Endodermal cell (in vitro differentiated cells): Measurements from ENCODE around the gene AGTPBP1. TPM values are rescaled to one million over a fixed set of nuclear protein-coding genes. Genes with fewer than 3 reads are reported as not detected.

Experiments used
- DNase-seq: peaks from one replicate; pipeline ENCODE4 v3.0.0-alpha.2; 2017
- H3K27ac ChIP-seq: 2 replicates; pipeline ENCODE4 v1.5.1; 2013; ENCODE audit warnings: mild to moderate bottlenecking, low read depth, low read length, moderate library complexity
- H3K27me3 ChIP-seq: 2 replicates; pipeline ENCODE4 v1.6.1; 2013; ENCODE audit warnings: mild to moderate bottlenecking, low read length, moderate library complexity; ENCODE audit not compliant: insufficient read depth, control insufficient read depth, poor library complexity, severe bottlenecking
- H3K36me3 ChIP-seq: 2 replicates; pipeline ENCODE4 v1.7.0; 2013; ENCODE audit warnings: mild to moderate bottlenecking, low read length, moderate library complexity; ENCODE audit not compliant: control insufficient read depth, insufficient read depth
- H3K4me1 ChIP-seq: one replicate; pipeline ENCODE4 v1.7.0; 2013; ENCODE audit warnings: low read length; ENCODE audit not compliant: control insufficient read depth, insufficient read depth
- H3K4me3 ChIP-seq: 2 replicates; pipeline ENCODE4 v1.5.1; 2013; ENCODE audit warnings: mild to moderate bottlenecking, low read length, moderate library complexity
- H3K9ac ChIP-seq: 2 replicates; pipeline ENCODE4 v1.6.1; 2013; ENCODE audit warnings: mild to moderate bottlenecking, low read length, moderate library complexity; ENCODE audit not compliant: poor library complexity, severe bottlenecking; ENCODE audit errors: extremely low read depth
- H3K9me3 ChIP-seq: 2 replicates; pipeline ENCODE4 v1.6.1; 2013; ENCODE audit warnings: mild to moderate bottlenecking, low read length, moderate library complexity; ENCODE audit not compliant: control insufficient read depth
- H3K27ac Mint-ChIP-seq: 2 replicates; pipeline ENCODE4 v1.8.0; 2020; ENCODE audit warnings: mixed read lengths
- H3K27me3 Mint-ChIP-seq: 2 replicates; pipeline ENCODE4 v1.8.0; 2021; ENCODE audit warnings: mild to moderate bottlenecking, mixed read lengths; ENCODE audit not compliant: insufficient read depth
- H3K36me3 Mint-ChIP-seq: 2 replicates; pipeline ENCODE4 v1.8.0; 2020; ENCODE audit warnings: low read depth, mixed read lengths
- H3K4me1 Mint-ChIP-seq: 2 replicates; pipeline ENCODE4 v1.8.0; 2020; ENCODE audit warnings: mixed read lengths
- H3K4me3 Mint-ChIP-seq: 2 replicates; pipeline ENCODE4 v1.8.0; 2020; ENCODE audit warnings: mild to moderate bottlenecking, moderate library complexity, mixed read lengths
- H3K9me3 Mint-ChIP-seq: 2 replicates; pipeline ENCODE4 v1.8.0; 2020; ENCODE audit warnings: mild to moderate bottlenecking, mixed read lengths
- CTCF ChIP-seq: fragments of 200-600 bp; sonication (generic); conservative IDR thresholded peaks from 2 replicates; pipeline ENCODE4 v1.5.0; 2021; ENCODE audit warnings: antibody characterized with exemption, mild to moderate bottlenecking
- WGBS, 2 experiments: methylation state at CpG; one replicate each; pipeline versions ENCODE4 v1.1.5 to v1.1.7; 2013; ENCODE audit warnings: missing lambda C conversion rate in 2 of 2, mixed read lengths in 1 of 2; ENCODE audit not compliant: insufficient coverage in 1 of 2, insufficient read length in 1 of 2; 5-methylcytosine and 5-hydroxymethylcytosine counted together
- total RNA-seq, 2 donors: library from RNA; stranded (reverse); fragmentation: NEBNext Ultra II Directional in 1 of 2; extraction: Animal tissue kit (Norgen Biotek cat#: 25700) in 1 of 2; gene quantifications; 2 replicates in 1 of 2; 3 replicates in 1 of 2; pipeline ENCODE4 v1.2.1, GENCODE V29; 2021

AGTPBP1 gene
- total RNA-seq, 2 donors from 2014 or later, result 45.7 to 54.9 TPM

DNA sequence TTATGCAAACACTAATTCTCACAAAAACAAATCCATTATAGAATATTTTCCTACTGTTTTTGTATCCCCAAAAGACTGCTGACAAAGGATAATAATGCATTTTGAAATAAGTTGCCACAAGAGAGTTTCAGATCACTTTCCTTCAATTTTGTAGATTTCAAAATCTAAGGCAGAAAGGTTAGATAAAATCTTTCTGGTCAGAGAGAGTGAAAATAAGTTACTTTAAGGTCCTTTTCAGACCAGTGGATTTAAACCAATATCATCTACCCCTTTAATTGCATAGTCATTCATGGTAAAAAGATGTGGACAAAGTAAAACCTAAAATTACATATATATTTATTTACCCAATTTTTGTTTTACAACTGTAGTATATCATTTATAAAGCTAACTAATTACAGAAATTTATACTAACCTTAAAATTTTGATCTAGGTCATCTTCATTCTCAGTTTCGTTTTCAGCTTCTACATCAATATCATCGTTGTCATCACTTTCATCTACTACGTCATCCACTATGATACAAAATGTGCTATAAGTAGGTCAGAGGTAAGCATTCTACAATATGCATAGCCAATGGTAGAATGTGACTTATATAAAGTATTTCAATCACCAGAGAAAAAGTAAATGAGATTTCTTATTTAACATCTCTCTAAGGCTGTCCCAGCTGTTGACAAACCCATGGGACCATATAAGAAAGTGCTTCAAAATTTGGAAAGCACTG lies 95.7 kb downstream of the AGTPBP1 start:
- WGBS, 2 experiments, result 100% methylated on average over 1 of the region's 3 CpGs
- no peaks in the 10 kb centered on the region for H3K9me3 Mint-ChIP-seq

GRCh38 chr9:85640425-85640824 lies 101.3 kb downstream of the AGTPBP1 start:
- Histone ChIP-seq H3K4me1 (no peaks in the 10 kb centered on the region), H3K36me3 (peaks cover 25% of the 10 kb centered on the region), H3K9me3 (no peaks in the 10 kb centered on the region), H3K9ac (no peak overlapping the region), H3K27me3 (no peaks in the 10 kb centered on the region), H3K4me3 (no peak overlapping the region), H3K27ac (no peak overlapping the region)
- DNase-seq, result no peak
- Mint-ChIP-seq H3K4me3 (no peak overlapping the region), H3K36me3 (peaks cover 30% of the 10 kb centered on the region), H3K27me3 (no peaks in the 10 kb centered on the region), H3K9me3 (no peaks in the 10 kb centered on the region), H3K27ac (no peak overlapping the region), H3K4me1 (no peaks in the 10 kb centered on the region)
- TF ChIP-seq CTCF, result no peak
- 88% methylated on average over 1 of the region's 1 CpG; no CpG with 5 or more reads in 1 of the 2 experiments for WGBS, 2 experiments

More for the DNA sequence above, 95.7 kb downstream of the AGTPBP1 start:
- Histone ChIP-seq H3K4me3 (no peak overlapping the region), H3K9ac (no peak overlapping the region), H3K27ac (no peak overlapping the region), H3K36me3 (peaks cover 31% of the 10 kb centered on the region), H3K27me3 (no peaks in the 10 kb centered on the region), H3K4me1 (no peaks in the 10 kb centered on the region), H3K9me3 (no peaks in the 10 kb centered on the region)
- Mint-ChIP-seq H3K27ac (no peak overlapping the region), H3K4me3 (no peak overlapping the region), H3K4me1 (no peaks in the 10 kb centered on the region), H3K36me3 (peaks cover 34% of the 10 kb centered on the region), H3K27me3 (no peaks in the 10 kb centered on the region)
- TF ChIP-seq CTCF, result no peak
- DNase-seq, result no peak

- no peaks in the 10 kb centered on the region for H3K4me1 Mint-ChIP-seq
- Histone ChIP-seq H3K9me3 (no peaks in the 10 kb centered on the region), H3K4me3 (no peak overlapping the region), H3K36me3 (peaks cover 18% of the 10 kb centered on the region), H3K27ac (no peak overlapping the region), H3K27me3 (no peaks in the 10 kb centered on the region), H3K4me1 (no peaks in the 10 kb centered on the region), H3K9ac (no peak overlapping the region)
- DNase-seq, result no peak
- H3K36me3 Mint-ChIP-seq, result peaks cover 30% of the 10 kb centered on the region
- no peak overlapping the region for H3K4me3 Mint-ChIP-seq
- H3K9me3 Mint-ChIP-seq, result no peaks in the 10 kb centered on the region
- 97 to 100% methylated on average over 2 to 3 of the region's 3 CpGs for WGBS, 2 experiments
- no peak overlapping the region for H3K27ac Mint-ChIP-seq
- H3K27me3 Mint-ChIP-seq, result no peaks in the 10 kb centered on the region
- TF ChIP-seq CTCF, result no peak
Observed at GRCh38 chr9:85639675-85640186, 102.0 kb downstream of the AGTPBP1 start.
